Activated CD8-positive, alpha-beta T cell treated with anti-CD3 and anti-CD28 coated beads, Interleukin-2, amount 10 ng/mL, durations not matched to agents 7 days and 5 days (primary cell): ENCODE measurements around the gene EML1. TPM values are rescaled to one million over a fixed set of nuclear protein-coding genes. Genes with fewer than 3 reads are reported as not detected.

Experiments
- ATAC-seq: fragments of 150-1000 bp; cut with Tn5 transposase; one replicate; pipeline ENCODE4 v1.10.0; 2021; ENCODE audit warnings: moderate library complexity
- CTCF ChIA-PET: fragments of 350-600 bp; sonication (Branson Sonifier 250); formaldehyde crosslinking; loops from one replicate; lab custom pipeline; 2021; ENCODE audit warnings: antibody characterized with exemption; lab: Charles Lee
- POLR2A ChIA-PET: fragments of 350-600 bp; sonication (Branson Sonifier 250); formaldehyde crosslinking; loops from one replicate; lab custom pipeline; 2021; ENCODE audit warnings: antibody characterized with exemption; lab: Charles Lee
- DNase-seq: peaks from one replicate; pipeline ENCODE4 v3.0.0-alpha.2; 2020
- H3K27ac Mint-ChIP-seq: one replicate; pipeline ENCODE4 v1.8.0; 2021; ENCODE audit warnings: mild to moderate bottlenecking, mixed read lengths
- H3K27me3 Mint-ChIP-seq: one replicate; pipeline ENCODE4 v1.8.0; 2021; ENCODE audit warnings: low read depth, mixed read lengths
- H3K36me3 Mint-ChIP-seq: one replicate; pipeline ENCODE4 v1.8.0; 2021; ENCODE audit warnings: low read depth, mixed read lengths
- H3K4me1 Mint-ChIP-seq: one replicate; pipeline ENCODE4 v1.8.0; 2021; ENCODE audit warnings: low read depth, mixed read lengths
- H3K4me3 Mint-ChIP-seq: one replicate; pipeline ENCODE4 v1.8.0; 2021; ENCODE audit warnings: mild to moderate bottlenecking, mixed read lengths
- H3K9me3 Mint-ChIP-seq: one replicate; pipeline ENCODE4 v1.8.0; 2022; ENCODE audit warnings: mixed read lengths; ENCODE audit not compliant: insufficient read depth
- total RNA-seq, 2 experiments: library from RNA; stranded (reverse); gene quantifications; one replicate each; pipeline ENCODE4 v1.2.3, GENCODE V29; 2021

The EML1 gene
- total RNA-seq, 2 experiments from 2014 or later = not detected

- H3K27me3 Mint-ChIP-seq = peaks cover 38% of the 10 kb centered on the region
- H3K4me1 Mint-ChIP-seq = peaks cover 12% of the 10 kb centered on the region
- DNase-seq = no peak
- H3K36me3 Mint-ChIP-seq = no peaks in the 10 kb centered on the region
- ChIA-PET CTCF (interaction anchor here (0.6 to 1.0 kb wide), 2 partner anchors 98 to 446 kb away, joined by 3 read pairs; no protein-coding TSS in a partner anchor), POLR2A (no interaction called here)
- ATAC-seq = no peak
- H3K4me3 Mint-ChIP-seq = no peak overlapping the region
- no peak overlapping the region for H3K27ac Mint-ChIP-seq
- no peaks in the 10 kb centered on the region for H3K9me3 Mint-ChIP-seq
Observed at GRCh38 chr14:99790201-99790977, 2.8 kb upstream of the EML1 start.

GRCh38 chr14:99790978-99791376, 2.2 kb upstream of the EML1 start:
- Mint-ChIP-seq H3K9me3 (no peaks in the 10 kb centered on the region), H3K36me3 (no peaks in the 10 kb centered on the region), H3K27me3 (peaks cover 44% of the 10 kb centered on the region), H3K4me3 (no peak overlapping the region), H3K4me1 (peaks cover 12% of the 10 kb centered on the region), H3K27ac (no peak overlapping the region)
- ATAC-seq = no peak
- POLR2A ChIA-PET = no interaction called here
- DNase-seq = no peak
- CTCF ChIA-PET = no interaction called here

GRCh38 chr14:99791476-99792209, 1.6 kb upstream of the EML1 start:
- Mint-ChIP-seq H3K4me3 (no peak overlapping the region), H3K9me3 (no peaks in the 10 kb centered on the region), H3K27me3 (peaks cover 44% of the 10 kb centered on the region), H3K36me3 (no peaks in the 10 kb centered on the region), H3K4me1 (peaks cover 12% of the 10 kb centered on the region), H3K27ac (no peak overlapping the region)
- ChIA-PET CTCF (no interaction called here), POLR2A (no interaction called here)
- ATAC-seq (no peak), DNase-seq (no peak)

GRCh38 chr14:99792210-99792535, 1.0 kb upstream of the EML1 start:
- Mint-ChIP-seq H3K4me1 (peaks cover 12% of the 10 kb centered on the region), H3K27ac (no peak overlapping the region), H3K9me3 (no peaks in the 10 kb centered on the region), H3K4me3 (peak overlapping the region; percentile 39), H3K27me3 (peaks cover 48% of the 10 kb centered on the region), H3K36me3 (no peaks in the 10 kb centered on the region)
- DNase-seq = no peak
- CTCF ChIA-PET = no interaction called here
- ATAC-seq = no peak
- POLR2A ChIA-PET = no interaction called here

- H3K36me3 Mint-ChIP-seq = no peaks in the 10 kb centered on the region
- ATAC-seq (peak; percentile 5), DNase-seq (no peak)
- H3K4me3 Mint-ChIP-seq = peak overlapping the region; percentile 39
- H3K27me3 Mint-ChIP-seq = peaks cover 52% of the 10 kb centered on the region
- no peak overlapping the region for H3K27ac Mint-ChIP-seq
- POLR2A ChIA-PET = no interaction called here
- CTCF ChIA-PET = interaction anchor here (1.1 to 1.2 kb wide), 2 partner anchors 62 to 312 kb away, joined by 3 to 4 read pairs; partner anchors contain the start of gene SETD3
- H3K9me3 Mint-ChIP-seq = no peaks in the 10 kb centered on the region
- peaks cover 12% of the 10 kb centered on the region for H3K4me1 Mint-ChIP-seq
Observed at GRCh38 chr14:99792551-99793212, 531 bp upstream of the EML1 start.

GRCh38 chr14:99794151-99794780, 1.1 kb downstream of the EML1 start:
- H3K9me3 Mint-ChIP-seq = no peaks in the 10 kb centered on the region
- ChIA-PET CTCF (no interaction called here), POLR2A (interaction anchor here (0.7 kb wide), 1 partner anchor 21 kb away, joined by 3 read pairs; no protein-coding TSS in a partner anchor)
- no peak for DNase-seq
- peaks cover 12% of the 10 kb centered on the region for H3K4me1 Mint-ChIP-seq
- peak overlapping the region; percentile 60 for H3K4me3 Mint-ChIP-seq
- no peak for ATAC-seq
- no peaks in the 10 kb centered on the region for H3K36me3 Mint-ChIP-seq
- H3K27me3 Mint-ChIP-seq = peaks cover 57% of the 10 kb centered on the region
- no peak overlapping the region for H3K27ac Mint-ChIP-seq

GRCh38 chr14:99795046-99795445, 1.8 kb downstream of the EML1 start:
- H3K27ac Mint-ChIP-seq = no peak overlapping the region
- ChIA-PET POLR2A (no interaction called here), CTCF (no interaction called here)
- H3K9me3 Mint-ChIP-seq = no peaks in the 10 kb centered on the region
- no peaks in the 10 kb centered on the region for H3K36me3 Mint-ChIP-seq
- ATAC-seq (no peak), DNase-seq (no peak)
- peaks cover 6% of the 10 kb centered on the region for H3K4me1 Mint-ChIP-seq
- H3K4me3 Mint-ChIP-seq = no peak overlapping the region
- H3K27me3 Mint-ChIP-seq = peaks cover 63% of the 10 kb centered on the region

- H3K36me3 Mint-ChIP-seq = no peaks in the 10 kb centered on the region
- no peaks in the 10 kb centered on the region for H3K9me3 Mint-ChIP-seq
- ATAC-seq (no peak), DNase-seq (no peak)
- H3K27ac Mint-ChIP-seq = no peak overlapping the region
- CTCF ChIA-PET = no interaction called here
- POLR2A ChIA-PET = no interaction called here
- peaks cover 58% of the 10 kb centered on the region for H3K27me3 Mint-ChIP-seq
- no peak overlapping the region for H3K4me3 Mint-ChIP-seq
- H3K4me1 Mint-ChIP-seq = peaks cover 2% of the 10 kb centered on the region
Observed at GRCh38 chr14:99797231-99797630, 4.0 kb downstream of the EML1 start.

- ChIA-PET POLR2A (no interaction called here), CTCF (no interaction called here)
- H3K4me1 Mint-ChIP-seq = no peaks in the 10 kb centered on the region
- no peaks in the 10 kb centered on the region for H3K36me3 Mint-ChIP-seq
- no peak for DNase-seq
- H3K4me3 Mint-ChIP-seq = no peak overlapping the region
- no peak for ATAC-seq
- no peaks in the 10 kb centered on the region for H3K9me3 Mint-ChIP-seq
- peaks cover 51% of the 10 kb centered on the region for H3K27me3 Mint-ChIP-seq
- H3K27ac Mint-ChIP-seq = no peak overlapping the region
Observed at GRCh38 chr14:99800781-99801180, 7.6 kb downstream of the EML1 start.

GRCh38 chr14:99802301-99803105, 9.3 kb downstream of the EML1 start:
- Mint-ChIP-seq H3K9me3 (no peaks in the 10 kb centered on the region), H3K27ac (no peak overlapping the region)

GRCh38 chr14:99803106-99803775, 10.0 kb downstream of the EML1 start:
- ATAC-seq (no peak), DNase-seq (no peak)
- Mint-ChIP-seq H3K4me3 (no peak overlapping the region), H3K27ac (no peak overlapping the region), H3K36me3 (no peaks in the 10 kb centered on the region), H3K27me3 (peaks cover 36% of the 10 kb centered on the region), H3K9me3 (no peaks in the 10 kb centered on the region), H3K4me1 (no peaks in the 10 kb centered on the region)
- POLR2A ChIA-PET = no interaction called here
- CTCF ChIA-PET = no interaction called here

More at GRCh38 chr14:99802301-99803105, 9.3 kb downstream of the EML1 start:
- ChIA-PET CTCF (no interaction called here), POLR2A (no interaction called here)
- ATAC-seq (no peak), DNase-seq (no peak)
- no peak overlapping the region for H3K4me3 Mint-ChIP-seq
- no peaks in the 10 kb centered on the region for H3K36me3 Mint-ChIP-seq
- no peaks in the 10 kb centered on the region for H3K4me1 Mint-ChIP-seq
- peaks cover 43% of the 10 kb centered on the region for H3K27me3 Mint-ChIP-seq
